Effector memory CD4-positive, alpha-beta T cell (primary cell): ENCODE results near the gene SIPA1L2.

ENCODE experiments used
- DNase-seq, 3 donors: peaks; one replicate each; pipeline ENCODE4 v3.0.0-alpha.2; 2020
- H3K27ac ChIP-seq: 2 replicates; pipeline ENCODE4 v1.7.0; 2013; ENCODE audit warnings: mild to moderate bottlenecking, low read length, moderate library complexity; ENCODE audit not compliant: insufficient read depth, poor library complexity, severe bottlenecking
- H3K27me3 ChIP-seq: replicated peaks from 2 replicates; pipeline ENCODE4 v1.7.0; 2013; ENCODE audit warnings: mild to moderate bottlenecking, low read length; ENCODE audit not compliant: insufficient read depth, control insufficient read depth, poor library complexity, severe bottlenecking
- H3K36me3 ChIP-seq: 2 replicates; pipeline ENCODE4 v1.7.0; 2013; ENCODE audit warnings: mild to moderate bottlenecking, low read length, moderate library complexity; ENCODE audit not compliant: control insufficient read depth, insufficient read depth
- H3K4me1 ChIP-seq: 2 replicates; pipeline ENCODE4 v1.7.0; 2013; ENCODE audit warnings: low read length, mild to moderate bottlenecking; ENCODE audit not compliant: control insufficient read depth, insufficient read depth, poor library complexity, severe bottlenecking
- H3K4me3 ChIP-seq: 2 replicates; pipeline ENCODE4 v1.7.0; 2013; ENCODE audit warnings: low read length, low read depth, mild to moderate bottlenecking; ENCODE audit not compliant: insufficient read depth, poor library complexity, severe bottlenecking
- H3K9me3 ChIP-seq: 2 replicates; pipeline ENCODE4 v1.7.0; 2013; ENCODE audit warnings: mild to moderate bottlenecking, low read length, moderate library complexity; ENCODE audit not compliant: control insufficient read depth

SIPA1L2 gene

DNA sequence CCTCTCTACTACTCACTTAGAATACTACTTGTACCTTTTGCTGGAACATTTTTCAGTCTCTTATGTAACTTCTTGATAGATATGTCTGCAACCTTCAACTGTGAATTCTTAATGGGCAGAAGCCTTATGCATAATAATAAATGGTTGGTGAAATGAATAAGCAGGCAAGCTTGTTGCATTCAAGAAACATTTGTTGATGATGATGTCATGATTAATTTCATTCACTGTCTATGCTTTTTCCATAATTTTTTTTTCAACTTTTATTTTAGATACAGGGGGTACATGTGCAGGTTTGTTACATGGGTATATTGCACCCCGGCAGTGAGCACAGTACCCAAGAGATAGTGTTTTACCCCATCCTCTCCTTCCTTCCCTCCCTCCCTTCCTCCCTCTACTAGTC lies 48.0 kb downstream of the SIPA1L2 start:
- Histone ChIP-seq H3K36me3 (no peaks in the 10 kb centered on the region), H3K27me3 (no peaks in the 10 kb centered on the region), H3K4me1 (peaks cover 20% of the 10 kb centered on the region), H3K4me3 (no peak overlapping the region), H3K9me3 (no peaks in the 10 kb centered on the region), H3K27ac (no peak overlapping the region)
- DNase-seq = no peak
